CD4-positive, alpha-beta T cell treated with Interferon gamma for 1 hour (primary cell): Measurements from ENCODE around the gene THBS3.
"Not testable (repeated sequence)": the region's sequence is repeated elsewhere in the genome, so short reads cannot be mapped to it uniquely, and the experiment has no call there.

Source experiments
- DNase-seq: peaks from one replicate; pipeline ENCODE4 v3.0.0-alpha.2; 2020

THBS3 gene

GRCh38 chr1:155206891-155207805, 549 bp downstream of the THBS3 start:
- DNase-seq: peak; percentile 88

GRCh38 chr1:155205969-155206593, 1.6 kb downstream of the THBS3 start:
- no peak for DNase-seq

- DNase-seq: no peak
Observed at GRCh38 chr1:155205035-155205434, 2.7 kb downstream of the THBS3 start.

- no peak for DNase-seq
Observed at GRCh38 chr1:155202731-155203515, 4.8 kb downstream of the THBS3 start.

GRCh38 chr1:155202198-155202597, 5.5 kb downstream of the THBS3 start:
- no peak for DNase-seq

GRCh38 chr1:155200920-155201319, 6.8 kb downstream of the THBS3 start:
- no peak for DNase-seq

- no peak for DNase-seq
Observed at GRCh38 chr1:155199792-155200191, 7.9 kb downstream of the THBS3 start.

GRCh38 chr1:155198547-155198906, 9.2 kb downstream of the THBS3 start:
- no peak for DNase-seq

- no peak for DNase-seq
Observed at GRCh38 chr1:155197901-155198546, 9.7 kb downstream of the THBS3 start.

GRCh38 chr1:155196893-155197638, 10.6 kb downstream of the THBS3 start:
- no peak for DNase-seq

- no peak for DNase-seq
Observed at GRCh38 chr1:155196103-155196892, 11.4 kb downstream of the THBS3 start.

GRCh38 chr1:155195201-155196102, 12.2 kb downstream of the THBS3 start:
- no peak for DNase-seq

- not testable (repeated sequence) for DNase-seq
Observed at GRCh38 chr1:155193991-155194240, 13.8 kb downstream of the THBS3 start.

- DNase-seq: peak; percentile 79
Observed at GRCh38 chr1:155193275-155193990, 14.3 kb downstream of the THBS3 start.

- peak; percentile 57 for DNase-seq
Observed at GRCh38 chr1:155192346-155193274, 15.1 kb downstream of the THBS3 start.

GRCh38 chr1:155191904-155192303, 15.8 kb downstream of the THBS3 start:
- no peak for DNase-seq

- not testable (repeated sequence) for DNase-seq
Observed at GRCh38 chr1:155189926-155190325, 17.8 kb downstream of the THBS3 start.

GRCh38 chr1:155188268-155188667, 19.4 kb downstream of the THBS3 start:
- no peak for DNase-seq

GRCh38 chr1:155187456-155187891, 20.2 kb downstream of the THBS3 start:
- no peak for DNase-seq
